Measurements from ENCODE around the gene KLC1. TPM values are rescaled to one million over a fixed set of nuclear protein-coding genes. Genes with fewer than 3 reads are reported as not detected.
A peak's percentile ranks its signal among the peaks of the same experiment; 100 is the strongest.

KLC1 gene
- total and polyA plus RNA-seq, 2 of the 13 experiments (the other 11 are each of a cell fraction or from before 2014, with no cell fraction given) = 53.2 to 63.5 TPM

GRCh38 chr14:103628221-103628683, 759 bp upstream of the KLC1 start (continued):
- TF ChIP-seq, protein P1, sequence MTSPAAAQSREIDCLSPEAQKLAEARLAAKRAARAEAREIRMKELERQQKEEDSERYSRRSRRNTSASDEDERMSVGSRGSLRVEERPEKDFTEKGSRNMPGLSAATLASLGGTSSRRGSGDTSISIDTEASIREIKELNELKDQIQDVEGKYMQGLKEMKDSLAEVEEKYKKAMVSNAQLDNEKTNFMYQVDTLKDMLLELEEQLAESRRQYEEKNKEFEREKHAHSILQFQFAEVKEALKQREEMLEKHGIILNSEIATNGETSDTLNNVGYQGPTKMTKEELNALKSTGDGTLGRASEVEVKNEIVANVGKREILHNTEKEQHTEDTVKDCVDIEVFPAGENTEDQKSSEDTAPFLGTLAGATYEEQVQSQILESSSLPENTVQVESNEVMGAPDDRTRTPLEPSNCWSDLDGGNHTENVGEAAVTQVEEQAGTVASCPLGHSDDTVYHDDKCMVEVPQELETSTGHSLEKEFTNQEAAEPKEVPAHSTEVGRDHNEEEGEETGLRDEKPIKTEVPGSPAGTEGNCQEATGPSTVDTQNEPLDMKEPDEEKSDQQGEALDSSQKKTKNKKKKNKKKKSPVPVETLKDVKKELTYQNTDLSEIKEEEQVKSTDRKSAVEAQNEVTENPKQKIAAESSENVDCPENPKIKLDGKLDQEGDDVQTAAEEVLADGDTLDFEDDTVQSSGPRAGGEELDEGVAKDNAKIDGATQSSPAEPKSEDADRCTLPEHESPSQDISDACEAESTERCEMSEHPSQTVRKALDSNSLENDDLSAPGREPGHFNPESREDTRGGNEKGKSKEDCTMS (CRISPR knock-in tag; conservative IDR thresholded peaks at IDR 0.05) = no peak
- TF ChIP-seq, protein P2, sequence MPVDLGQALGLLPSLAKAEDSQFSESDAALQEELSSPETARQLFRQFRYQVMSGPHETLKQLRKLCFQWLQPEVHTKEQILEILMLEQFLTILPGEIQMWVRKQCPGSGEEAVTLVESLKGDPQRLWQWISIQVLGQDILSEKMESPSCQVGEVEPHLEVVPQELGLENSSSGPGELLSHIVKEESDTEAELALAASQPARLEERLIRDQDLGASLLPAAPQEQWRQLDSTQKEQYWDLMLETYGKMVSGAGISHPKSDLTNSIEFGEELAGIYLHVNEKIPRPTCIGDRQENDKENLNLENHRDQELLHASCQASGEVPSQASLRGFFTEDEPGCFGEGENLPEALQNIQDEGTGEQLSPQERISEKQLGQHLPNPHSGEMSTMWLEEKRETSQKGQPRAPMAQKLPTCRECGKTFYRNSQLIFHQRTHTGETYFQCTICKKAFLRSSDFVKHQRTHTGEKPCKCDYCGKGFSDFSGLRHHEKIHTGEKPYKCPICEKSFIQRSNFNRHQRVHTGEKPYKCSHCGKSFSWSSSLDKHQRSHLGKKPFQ (CRISPR knock-in tag; IDR thresholded peaks at IDR 0.05; ENCODE audit: insufficient replicate concordance) = no peak
- TF ChIP-seq ISX (CRISPR knock-in tag; conservative IDR thresholded peaks at IDR 0.05) (no peak; the same call in 1 of the 2 replicates), MLXIP (CRISPR knock-in tag; IDR thresholded peaks at IDR 0.05; ENCODE audit: borderline replicate concordance) (no peak), ZFYVE20 (CRISPR knock-in tag; IDR thresholded peaks at IDR 0.05; ENCODE audit: borderline replicate concordance, low read depth) (no peak), ZNF329 (CRISPR knock-in tag; IDR thresholded peaks at IDR 0.05; ENCODE audit: low read depth) (no peak), ZNF121 (CRISPR knock-in tag; IDR thresholded peaks at IDR 0.05) (no peak), XBP1 (CRISPR knock-in tag; IDR thresholded peaks at IDR 0.05) (no peak; the same call in 1 of the 2 replicates), FOSL2 (CRISPR knock-in tag; IDR thresholded peaks at IDR 0.05) (peak; percentile 43; the same call in 1 of the 2 replicates), ZNF788 (CRISPR knock-in tag; IDR thresholded peaks at IDR 0.05; ENCODE audit: borderline replicate concordance) (no peak), POLR2AphosphoS2 (IDR thresholded peaks at IDR 0.05; ENCODE audit: low read depth, low read length) (no peak), SSRP1 (CRISPR knock-in tag; IDR thresholded peaks at IDR 0.05) (no peak), ZNF556 (CRISPR knock-in tag; IDR thresholded peaks at IDR 0.05; ENCODE audit: borderline replicate concordance) (peak; percentile 2; the same call in 1 of the 2 replicates), ZNF570 (CRISPR knock-in tag; IDR thresholded peaks at IDR 0.05; ENCODE audit: borderline replicate concordance) (no peak; the same call in 1 of the 2 replicates), IKZF1 (IDR thresholded peaks at IDR 0.05) (no peak), ZNF281 (CRISPR knock-in tag; IDR thresholded peaks at IDR 0.05; ENCODE audit: borderline replicate concordance) (no peak), FOXA1 (IDR thresholded peaks at IDR 0.05) (no peak), FOXA1 (CRISPR knock-in tag; IDR thresholded peaks at IDR 0.05) (no peak), ZNF160 (CRISPR knock-in tag; IDR thresholded peaks at IDR 0.05) (no peak)
- TF ChIP-seq, protein P3, sequence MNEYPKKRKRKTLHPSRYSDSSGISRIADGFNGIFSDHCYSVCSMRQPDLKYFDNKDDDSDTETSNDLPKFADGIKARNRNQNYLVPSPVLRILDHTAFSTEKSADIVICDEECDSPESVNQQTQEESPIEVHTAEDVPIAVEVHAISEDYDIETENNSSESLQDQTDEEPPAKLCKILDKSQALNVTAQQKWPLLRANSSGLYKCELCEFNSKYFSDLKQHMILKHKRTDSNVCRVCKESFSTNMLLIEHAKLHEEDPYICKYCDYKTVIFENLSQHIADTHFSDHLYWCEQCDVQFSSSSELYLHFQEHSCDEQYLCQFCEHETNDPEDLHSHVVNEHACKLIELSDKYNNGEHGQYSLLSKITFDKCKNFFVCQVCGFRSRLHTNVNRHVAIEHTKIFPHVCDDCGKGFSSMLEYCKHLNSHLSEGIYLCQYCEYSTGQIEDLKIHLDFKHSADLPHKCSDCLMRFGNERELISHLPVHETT (CRISPR knock-in tag; conservative IDR thresholded peaks at IDR 0.05) = no peak

Data from HepG2 (cell line).